Suppressor macrophage (primary cell): Measurements from ENCODE around the gene RB1.
A peak's percentile ranks its signal among the peaks of the same experiment; 100 is the strongest.

Source experiments
- DNase-seq, 4 experiments: peaks; one replicate each; pipeline ENCODE4 v3.0.0-alpha.2; 2020 to 2022

RB1 gene

DNA sequence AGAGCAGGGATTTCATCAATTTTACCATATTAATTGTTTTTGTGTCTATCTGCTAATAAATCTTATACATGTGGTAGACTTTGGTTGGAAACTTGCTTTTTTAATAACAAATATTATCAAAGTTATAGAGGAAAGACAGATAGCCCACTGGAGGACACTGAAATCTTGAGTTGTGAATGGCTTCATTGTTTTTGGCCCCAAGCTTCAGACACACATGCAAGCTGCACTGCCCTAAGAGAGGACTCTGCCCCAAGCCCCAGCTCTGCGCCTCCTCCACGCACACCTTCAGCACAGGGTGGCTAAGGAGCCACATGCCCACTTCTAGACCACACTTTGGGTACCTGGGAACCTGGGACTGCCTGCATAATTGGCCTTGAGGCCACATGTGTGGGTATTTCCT lies 194.1 kb downstream of the RB1 start:
- no peak for DNase-seq

DNA sequence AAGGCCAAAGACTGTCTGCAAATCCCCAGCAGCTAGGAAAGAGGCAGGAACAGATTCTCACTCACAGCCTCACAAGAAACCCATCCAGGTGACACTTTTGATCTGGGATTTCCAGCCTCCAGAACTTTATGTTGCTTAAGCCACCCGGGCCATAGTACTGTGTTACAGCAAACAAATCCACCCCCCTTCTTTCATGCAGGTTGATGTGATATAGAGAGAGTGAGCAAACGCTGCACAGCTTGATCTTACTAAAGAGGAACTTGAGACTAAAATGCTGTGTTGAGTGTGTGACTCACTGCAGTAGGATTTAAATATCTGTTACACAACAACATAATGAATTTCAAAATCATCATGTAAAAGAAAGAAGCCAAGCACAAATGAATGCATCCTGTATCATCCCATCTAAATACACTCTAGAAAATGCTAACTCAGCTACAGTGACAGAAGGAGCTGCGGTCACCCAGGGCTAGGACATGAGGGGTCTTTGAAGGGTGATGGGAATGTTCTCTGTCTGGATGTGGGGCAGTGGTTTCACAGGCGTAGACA lies 197.2 kb downstream of the RB1 start:
- DNase-seq: peak; percentile 72 to 98 (median 88)

DNA sequence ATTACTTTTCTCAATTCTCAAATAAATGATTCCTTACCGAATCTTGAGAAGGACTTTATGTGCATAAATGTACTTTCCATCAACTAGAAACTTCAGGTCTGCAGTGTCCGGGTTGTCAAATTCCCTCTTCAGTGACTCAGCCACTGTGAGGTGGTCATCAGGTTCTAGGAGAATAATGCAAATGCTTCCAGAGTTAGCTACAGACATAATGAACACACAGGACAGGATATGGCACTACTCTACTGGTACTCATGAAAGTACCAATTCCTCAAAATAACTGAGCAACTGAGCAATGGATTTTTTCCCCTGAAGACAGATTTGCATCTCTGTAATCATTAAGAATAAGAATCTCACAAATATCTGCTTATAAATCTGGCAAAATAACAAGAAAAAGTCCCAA lies 198.2 kb downstream of the RB1 start:
- no peak for DNase-seq

DNA sequence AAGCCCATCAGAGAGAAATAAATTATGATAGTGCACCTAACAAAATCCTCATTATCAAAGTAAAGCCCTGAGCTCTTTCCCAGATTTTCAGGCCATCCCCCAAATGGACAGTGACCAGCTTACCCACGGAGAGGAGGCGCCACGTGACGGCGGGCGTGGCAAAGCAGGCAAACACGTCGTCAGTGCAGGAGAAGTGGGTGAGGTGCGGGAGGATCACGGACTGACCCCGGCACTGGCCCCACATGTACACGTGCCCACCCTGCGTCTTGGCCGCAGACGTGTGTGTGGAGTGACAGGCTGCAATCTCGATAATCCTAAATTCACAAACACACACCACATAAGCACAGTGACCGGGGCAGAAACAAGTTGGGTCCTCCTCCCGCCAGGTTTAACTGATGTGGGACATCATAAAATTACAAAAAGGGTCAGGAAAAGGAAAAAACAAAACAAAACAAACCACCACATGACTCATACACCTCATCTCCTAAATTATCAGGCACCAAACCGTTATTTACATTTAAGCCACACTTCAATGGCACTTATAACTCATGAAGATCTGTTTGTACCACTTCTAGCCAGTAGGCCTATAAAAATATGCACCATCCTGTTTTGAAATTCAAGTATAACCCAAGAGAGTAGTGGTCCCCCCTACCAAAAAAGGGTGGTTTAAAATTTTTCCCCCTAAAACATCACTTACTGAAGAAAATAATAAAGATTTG lies 199.2 kb downstream of the RB1 start:
- DNase-seq: no peak

- no peak for DNase-seq
These were observed 201.1 kb downstream of the RB1 start for GRCh38 chr13:48504606-48505005.

GRCh38 chr13:48505012-48505411 lies 201.5 kb downstream of the RB1 start:
- DNase-seq: peak; percentile 58 to 85 (median 82)

DNA sequence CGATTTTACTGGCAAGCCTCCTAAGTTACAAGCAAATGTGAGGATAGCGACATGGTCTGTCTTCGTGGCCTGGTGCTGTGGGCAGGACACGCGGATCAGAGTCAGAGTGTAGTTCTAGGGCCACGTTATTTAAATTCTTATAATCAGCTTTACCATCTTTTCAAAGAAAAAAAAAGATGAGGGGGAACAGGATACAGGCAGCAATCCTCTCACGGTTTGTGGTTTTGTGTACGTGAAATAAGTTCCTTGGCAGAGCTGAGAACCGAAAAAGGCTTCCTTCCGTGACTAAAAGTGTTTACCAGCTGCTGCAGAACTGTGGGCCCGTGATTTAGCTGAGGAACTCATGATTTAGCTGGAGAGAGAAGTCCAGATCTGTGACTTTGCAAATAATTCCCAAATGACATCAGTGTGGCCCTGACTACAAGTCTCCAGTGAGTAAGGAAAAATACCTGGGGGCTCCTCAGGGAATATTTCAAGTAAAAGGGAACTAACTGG lies 202.1 kb downstream of the RB1 start:
- DNase-seq: peak; percentile 92 to 97 (median 95)

DNA sequence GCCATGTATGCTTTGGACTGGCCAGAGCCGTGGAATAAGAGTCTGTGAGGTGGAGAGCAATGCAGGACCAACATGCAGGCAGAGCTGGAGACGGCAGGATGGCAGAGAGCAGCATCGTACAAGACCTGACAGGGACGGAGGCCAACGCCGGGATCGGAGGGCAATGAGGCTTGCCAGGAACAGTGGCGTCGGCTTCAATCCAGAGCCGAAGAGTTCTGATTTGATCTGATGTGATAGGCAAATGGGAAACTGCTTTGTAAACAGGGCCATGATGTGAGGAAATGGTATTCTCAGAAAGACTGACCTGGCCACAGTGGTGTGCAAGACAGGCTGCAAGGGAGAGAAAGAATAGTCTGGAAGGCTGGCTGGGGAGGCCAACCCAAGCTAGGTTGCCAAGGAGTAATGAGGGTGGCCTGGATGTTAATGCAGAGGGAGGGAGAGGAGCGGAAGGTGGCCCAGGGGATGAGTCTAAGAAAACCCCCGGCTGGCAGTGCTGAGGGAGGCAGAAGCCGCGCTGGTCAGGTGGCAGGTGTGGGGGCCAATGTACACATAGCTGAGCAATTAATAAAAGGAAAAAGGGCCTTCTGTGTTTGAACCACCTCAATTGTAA lies 202.6 kb downstream of the RB1 start:
- DNase-seq: no peak

- no peak for DNase-seq
These were observed 203.5 kb downstream of the RB1 start for GRCh38 chr13:48507021-48507420.

- no peak for DNase-seq
These were observed 204.5 kb downstream of the RB1 start for GRCh38 chr13:48508011-48508410.

GRCh38 chr13:48510698-48511097 lies 207.1 kb downstream of the RB1 start:
- peak in 3 of 4 experiments; percentile 36 to 52 (median 46) for DNase-seq

DNA sequence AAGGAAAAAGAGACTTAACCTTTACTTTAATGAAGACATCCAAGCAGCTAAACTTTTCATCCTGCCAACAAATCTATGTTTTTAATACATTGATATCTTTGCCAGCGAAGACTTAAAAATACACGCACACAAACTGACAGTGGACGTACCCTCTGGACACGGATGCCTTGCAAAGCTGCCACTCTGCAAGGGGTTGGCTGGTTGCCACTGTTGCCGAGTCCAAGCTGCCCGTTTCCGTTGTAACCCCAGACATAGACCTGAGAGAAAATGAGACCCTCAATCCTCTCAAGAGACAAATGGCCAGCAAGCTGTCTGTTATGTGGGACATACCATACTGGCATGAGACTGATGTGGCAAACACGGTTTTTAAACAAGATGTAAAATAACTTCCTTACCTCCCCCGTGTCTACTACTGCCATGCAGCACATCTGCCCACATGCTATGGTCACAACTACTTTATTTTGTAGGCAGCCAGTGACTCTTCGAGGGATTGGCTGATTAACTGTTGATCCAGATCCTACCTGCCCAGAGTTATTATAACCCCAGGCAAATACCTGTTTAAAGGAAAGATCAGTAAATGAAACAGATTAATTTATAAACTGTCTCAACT lies 208.2 kb downstream of the RB1 start:
- no peak for DNase-seq

DNA sequence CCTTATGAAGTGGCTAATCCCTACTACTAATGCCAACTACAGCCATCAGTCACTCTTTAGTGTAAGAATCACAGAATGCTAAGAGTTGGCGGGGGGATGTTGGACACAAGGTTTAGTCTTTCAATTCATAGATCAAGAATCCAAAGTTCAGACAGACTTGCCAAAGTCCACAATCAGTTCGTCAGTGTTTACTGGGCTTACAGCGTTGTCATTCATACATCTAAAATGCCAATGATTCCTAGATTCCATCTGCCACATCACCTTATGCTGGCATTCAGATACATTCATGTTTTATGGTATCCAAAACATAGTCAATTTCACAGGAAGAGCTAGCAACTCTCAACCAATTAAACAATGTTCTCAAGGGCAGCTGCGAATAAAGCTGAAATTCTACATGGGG lies 211.2 kb downstream of the RB1 start:
- DNase-seq: no peak

DNA sequence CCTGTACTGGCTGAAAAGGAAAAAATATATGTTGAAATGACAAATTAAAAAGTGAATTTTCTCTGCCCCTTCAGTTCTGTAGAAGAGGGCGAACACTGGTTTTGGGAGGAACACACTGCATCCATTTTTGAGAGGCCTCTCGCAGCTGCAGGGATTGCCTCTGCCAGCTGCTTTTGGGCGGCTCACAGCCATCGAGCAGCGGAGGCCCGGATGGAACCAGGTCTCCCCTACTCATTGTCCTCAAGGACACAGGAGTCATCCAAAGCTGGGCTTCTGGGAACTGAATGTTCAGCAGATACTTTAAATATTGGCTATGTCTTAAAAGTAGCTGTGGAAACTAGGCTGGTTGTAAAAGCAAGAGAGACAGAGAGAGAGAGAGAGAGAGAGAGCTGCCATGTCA lies 212.2 kb downstream of the RB1 start:
- DNase-seq: no peak

- DNase-seq: no peak
These were observed 214.5 kb downstream of the RB1 start for GRCh38 chr13:48518083-48518482.

DNA sequence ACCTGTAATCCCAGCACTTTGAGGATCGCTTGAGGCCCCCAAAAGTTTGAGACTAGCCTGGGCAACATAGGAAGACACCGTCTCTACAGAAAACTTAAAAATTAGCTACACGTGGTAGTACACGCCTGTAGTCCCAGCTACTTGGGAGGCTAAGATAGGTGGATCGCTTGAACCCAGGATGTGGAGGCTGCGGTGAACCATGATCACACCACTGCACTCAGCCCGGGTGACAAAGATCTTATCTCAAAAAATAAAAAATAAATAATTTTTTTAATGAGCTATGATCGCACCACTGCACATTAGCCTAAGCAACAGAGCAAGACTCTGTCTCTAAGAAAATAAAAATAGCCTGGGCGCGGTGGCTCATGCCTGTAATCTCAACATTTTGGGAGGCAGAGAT lies 222.7 kb downstream of the RB1 start:
- no peak for DNase-seq

DNA sequence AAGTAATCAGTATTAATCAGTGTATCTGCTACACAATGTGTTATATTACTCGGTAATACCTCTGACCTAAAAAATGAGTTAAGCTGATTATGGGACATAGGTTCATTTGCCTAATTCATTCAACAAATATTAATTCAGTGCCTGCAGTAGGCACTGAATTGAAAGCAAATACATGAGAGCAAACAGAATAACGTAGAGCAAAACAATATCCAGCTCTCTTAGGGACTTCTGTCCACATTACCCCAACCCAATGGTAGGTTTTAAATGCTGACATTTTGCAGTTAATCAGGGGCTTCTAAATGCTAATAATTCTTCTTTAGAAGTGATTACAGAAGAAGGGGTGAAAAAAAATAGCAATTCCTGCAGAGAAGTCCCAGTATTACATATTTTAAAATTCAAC lies 224.4 kb downstream of the RB1 start:
- DNase-seq: no peak

DNA sequence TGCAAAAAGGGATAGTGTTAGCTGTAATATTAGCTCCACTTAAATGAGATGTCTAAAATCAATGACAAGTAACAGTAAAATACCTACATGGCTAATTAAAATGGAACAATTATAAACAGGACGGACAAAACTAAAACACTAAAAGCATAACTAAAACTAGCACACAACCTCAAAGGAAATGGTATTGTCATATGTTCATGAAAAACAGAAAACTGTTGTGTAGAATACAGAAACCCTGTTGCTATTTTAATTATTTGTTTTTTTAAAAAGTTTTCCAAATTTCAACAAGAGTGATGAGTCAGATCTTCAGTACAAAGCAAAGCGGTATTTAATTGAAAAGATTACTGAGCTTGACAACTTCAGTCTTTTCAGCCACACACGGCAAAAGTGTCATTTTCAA lies 225.2 kb downstream of the RB1 start:
- no peak for DNase-seq

DNA sequence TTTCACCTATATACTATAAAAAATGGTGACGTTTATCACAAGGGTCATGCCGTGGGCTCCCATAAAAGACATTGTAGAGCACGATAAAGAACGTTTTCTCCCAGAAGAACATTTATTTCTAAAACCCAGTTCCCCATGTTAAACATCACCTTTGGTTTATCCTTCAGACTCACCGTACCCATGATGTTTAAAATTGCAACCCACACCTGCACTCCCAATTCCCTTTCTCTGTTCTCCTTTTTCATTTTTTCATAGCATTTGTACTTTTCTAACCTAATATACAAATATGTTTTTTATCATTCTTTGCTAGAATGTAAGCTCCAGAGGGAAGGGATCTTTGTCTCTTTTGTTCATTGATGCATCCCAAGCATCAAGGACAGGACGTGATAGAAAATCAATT lies 227.3 kb downstream of the RB1 start:
- no peak for DNase-seq
